ENCODE results near the gene C18orf32.

C18orf32 gene

GRCh38 chr18:49491534-49491856 is 4.5 kb upstream of the C18orf32 start:
- H3K4me3 ChIP-seq (replicated peaks in 1 of 2; ENCODE audit: low read depth in 2 of 2, low read length in 2 of 2) = peak overlapping the region; percentile 72 to 89
- no peak for TF ChIP-seq CTCF (IDR thresholded peaks at IDR 0.05; ENCODE audit: low read depth, low read length)
- peak in 1 of 2 donors; percentile 29 for DNase-seq (ENCODE audit: low read depth in 2 of 2)

- peak in 1 of 2 donors; percentile 15 for DNase-seq (ENCODE audit: low read depth in 2 of 2)
- peak overlapping the region in 1 of 2 donors; percentile 89 for H3K4me3 ChIP-seq (replicated peaks in 1 of 2; ENCODE audit: low read depth in 2 of 2, low read length in 2 of 2)
- TF ChIP-seq CTCF (IDR thresholded peaks at IDR 0.05; ENCODE audit: low read depth, low read length) = no peak
Measured at GRCh38 chr18:49490246-49490762, 3.3 kb upstream of the C18orf32 start.

- H3K4me3 ChIP-seq (replicated peaks in 1 of 2; ENCODE audit: low read depth in 2 of 2, low read length in 2 of 2) = no peak overlapping the region
Measured at GRCh38 chr18:49487711-49488310, 777 bp upstream of the C18orf32 start.

GRCh38 chr18:49486606-49486952 is 455 bp downstream of the C18orf32 start:
- DNase-seq (ENCODE audit: low read depth in 2 of 2) = no peak
- TF ChIP-seq CTCF (IDR thresholded peaks at IDR 0.05; ENCODE audit: low read depth, low read length) = no peak
- H3K4me3 ChIP-seq (replicated peaks in 1 of 2; ENCODE audit: low read depth in 2 of 2, low read length in 2 of 2) = peak overlapping the region; percentile 62 to 78

More at GRCh38 chr18:49487711-49488310, 777 bp upstream of the C18orf32 start:
- peak in 1 of 2 donors; percentile 22 for DNase-seq (ENCODE audit: low read depth in 2 of 2)
- TF ChIP-seq CTCF (IDR thresholded peaks at IDR 0.05; ENCODE audit: low read depth, low read length) = no peak

- peak in 1 of 2 donors; percentile 25 for DNase-seq (ENCODE audit: low read depth in 2 of 2)
- no peak for TF ChIP-seq CTCF (IDR thresholded peaks at IDR 0.05; ENCODE audit: low read depth, low read length)
- peak overlapping the region; percentile 62 to 78 for H3K4me3 ChIP-seq (replicated peaks in 1 of 2; ENCODE audit: low read depth in 2 of 2, low read length in 2 of 2)
Measured at GRCh38 chr18:49486134-49486533, 900 bp downstream of the C18orf32 start.

- no peak overlapping the region for H3K4me3 ChIP-seq (replicated peaks in 1 of 2; ENCODE audit: low read depth in 2 of 2, low read length in 2 of 2)
- TF ChIP-seq CTCF (IDR thresholded peaks at IDR 0.05; ENCODE audit: low read depth, low read length) = no peak
- DNase-seq (ENCODE audit: low read depth in 2 of 2) = no peak
Measured at GRCh38 chr18:49483198-49483597, 3.8 kb downstream of the C18orf32 start.

GRCh38 chr18:49481907-49482306 is 5.1 kb downstream of the C18orf32 start:
- TF ChIP-seq CTCF (IDR thresholded peaks at IDR 0.05; ENCODE audit: low read depth, low read length) = no peak
- H3K4me3 ChIP-seq (replicated peaks in 1 of 2; ENCODE audit: low read depth in 2 of 2, low read length in 2 of 2) = no peak overlapping the region
- DNase-seq (ENCODE audit: low read depth in 2 of 2) = no peak

Data from cardiac fibroblast (primary cell).